Upper lobe of left lung (tissue), 4 donors: ENCODE measurements around the gene LPAR3.

Source experiments
- CTCF ChIP-seq, 6 experiments: fragments of 450-650 bp in 4 of 6; fragments of 200-600 bp in 2 of 6; sonication (generic) in 2 of 6; IDR thresholded peaks; one replicate each; pipeline ENCODE4 v1.5.1; 2016 to 2019; ENCODE audit warnings: antibody characterized with exemption in 6 of 6
- POLR2A ChIP-seq, 4 donors: fragments of 450-650 bp; IDR thresholded peaks; one replicate each; pipeline ENCODE4 v1.5.1; 2016 to 2017; ENCODE audit warnings: antibody characterized with exemption in 4 of 4, mild to moderate bottlenecking in 2 of 4

DNA sequence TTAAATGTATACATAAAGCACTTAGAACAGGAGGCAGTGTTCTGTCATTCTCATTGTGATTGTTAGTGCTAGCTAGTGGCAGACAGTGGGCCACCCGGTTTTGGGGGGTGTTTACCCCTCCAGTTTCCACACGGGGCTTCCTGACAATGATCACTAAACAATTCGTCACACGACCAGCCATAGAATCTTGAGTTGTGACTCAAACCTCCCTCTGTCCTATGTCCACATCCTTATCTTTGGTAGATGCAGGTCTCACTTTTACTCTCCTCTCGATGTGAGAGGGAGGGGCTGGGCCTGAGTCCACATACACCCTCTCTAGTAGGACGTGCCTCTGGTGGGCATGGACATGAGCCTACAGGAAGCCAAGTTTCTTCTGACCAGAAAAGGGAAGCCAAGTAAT, 110.1 kb downstream of the LPAR3 start:
- TF ChIP-seq CTCF (IDR thresholded peaks at IDR 0.05), result no peak
- no peak for TF ChIP-seq POLR2A (IDR thresholded peaks at IDR 0.05)
